ENCODE data around the gene SALL3. TPM values are rescaled to one million over a fixed set of nuclear protein-coding genes. Genes with fewer than 3 reads are reported as not detected.

The SALL3 gene
- total RNA-seq, 1 donor from 2014 or later, result 23.4 TPM

DNA sequence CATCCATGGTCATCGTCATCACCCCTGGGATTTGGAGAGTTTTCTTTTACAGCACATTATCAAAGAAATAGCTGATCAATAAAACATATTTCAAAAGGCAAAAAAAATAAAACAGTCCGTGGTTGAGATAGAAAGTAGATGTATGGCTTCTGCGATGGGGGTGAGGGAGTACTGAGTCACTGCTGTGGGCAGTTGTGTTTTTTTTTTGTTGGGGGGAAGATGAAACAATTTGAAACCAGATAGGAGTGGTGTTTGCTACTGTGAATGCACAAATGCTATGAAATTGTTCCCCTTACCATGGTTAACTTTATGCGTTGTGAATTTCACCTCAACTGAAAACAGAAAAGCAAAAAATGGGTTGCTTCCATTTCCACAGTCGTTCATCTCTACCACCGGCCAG is 11.9 kb upstream of the SALL3 start:
- Mint-ChIP-seq H3K27ac (ENCODE audit: unreplicated experiment) (no peak overlapping the region), H3K36me3 (ENCODE audit: unreplicated experiment) (peaks cover 23% of the 10 kb centered on the region), H3K27me3 (ENCODE audit: unreplicated experiment) (peaks cover 21% of the 10 kb centered on the region), H3K9me3 (ENCODE audit: unreplicated experiment) (peaks cover 5% of the 10 kb centered on the region), H3K4me1 (ENCODE audit: low read depth, unreplicated experiment) (no peaks in the 10 kb centered on the region), H3K4me3 (ENCODE audit: unreplicated experiment) (no peak overlapping the region)
- TF ChIP-seq, protein P1, sequence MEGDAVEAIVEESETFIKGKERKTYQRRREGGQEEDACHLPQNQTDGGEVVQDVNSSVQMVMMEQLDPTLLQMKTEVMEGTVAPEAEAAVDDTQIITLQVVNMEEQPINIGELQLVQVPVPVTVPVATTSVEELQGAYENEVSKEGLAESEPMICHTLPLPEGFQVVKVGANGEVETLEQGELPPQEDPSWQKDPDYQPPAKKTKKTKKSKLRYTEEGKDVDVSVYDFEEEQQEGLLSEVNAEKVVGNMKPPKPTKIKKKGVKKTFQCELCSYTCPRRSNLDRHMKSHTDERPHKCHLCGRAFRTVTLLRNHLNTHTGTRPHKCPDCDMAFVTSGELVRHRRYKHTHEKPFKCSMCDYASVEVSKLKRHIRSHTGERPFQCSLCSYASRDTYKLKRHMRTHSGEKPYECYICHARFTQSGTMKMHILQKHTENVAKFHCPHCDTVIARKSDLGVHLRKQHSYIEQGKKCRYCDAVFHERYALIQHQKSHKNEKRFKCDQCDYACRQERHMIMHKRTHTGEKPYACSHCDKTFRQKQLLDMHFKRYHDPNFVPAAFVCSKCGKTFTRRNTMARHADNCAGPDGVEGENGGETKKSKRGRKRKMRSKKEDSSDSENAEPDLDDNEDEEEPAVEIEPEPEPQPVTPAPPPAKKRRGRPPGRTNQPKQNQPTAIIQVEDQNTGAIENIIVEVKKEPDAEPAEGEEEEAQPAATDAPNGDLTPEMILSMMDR (IDR thresholded peaks at IDR 0.05; ENCODE audit: partially characterized antibody, unreplicated experiment), result no peak
- DNase-seq, result no peak

DNA sequence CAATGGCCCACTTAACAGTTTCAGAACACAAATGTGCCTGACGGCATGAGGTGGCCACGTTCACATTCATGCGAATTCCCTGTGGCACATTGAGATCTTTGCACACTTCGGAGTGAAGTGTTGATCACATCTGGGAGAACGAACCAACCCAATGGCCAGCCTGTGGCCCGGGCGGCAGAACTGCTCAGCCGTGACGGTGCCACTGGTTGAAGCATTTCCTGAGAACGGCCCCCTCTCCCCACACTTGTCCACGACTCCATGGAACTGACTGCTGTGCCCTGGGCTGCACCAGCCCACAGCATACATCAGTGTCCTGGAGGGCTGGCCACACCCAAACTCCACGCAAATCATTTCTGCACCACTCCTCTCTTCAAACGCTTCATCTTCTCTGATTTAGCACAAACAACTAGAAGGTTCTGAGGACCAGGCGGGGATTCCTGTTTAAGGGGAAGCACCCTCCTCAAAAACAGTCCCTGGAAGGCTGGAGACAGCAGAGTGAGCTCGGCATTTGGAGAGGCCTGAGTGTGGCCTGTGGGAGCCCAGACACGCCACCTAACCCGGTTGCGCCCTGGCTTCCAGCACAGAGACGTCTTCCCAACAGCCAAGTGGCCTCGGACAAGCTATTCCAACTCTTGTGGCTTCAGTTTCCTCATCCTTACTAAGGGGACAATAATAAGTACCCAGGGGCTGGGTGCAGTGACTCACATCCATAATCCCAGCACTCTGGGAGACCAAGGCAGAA is 9.9 kb upstream of the SALL3 start:
- DNase-seq, result no peak
- no peak overlapping the region for H3K27ac Mint-ChIP-seq (ENCODE audit: unreplicated experiment)
- peaks cover 22% of the 10 kb centered on the region for H3K27me3 Mint-ChIP-seq (ENCODE audit: unreplicated experiment)
- peaks cover 5% of the 10 kb centered on the region for H3K9me3 Mint-ChIP-seq (ENCODE audit: unreplicated experiment)
- H3K4me1 Mint-ChIP-seq (ENCODE audit: low read depth, unreplicated experiment), result peaks cover under 1% of the 10 kb centered on the region
- peaks cover 15% of the 10 kb centered on the region for H3K36me3 Mint-ChIP-seq (ENCODE audit: unreplicated experiment)
- TF ChIP-seq, protein P1 (IDR thresholded peaks at IDR 0.05; ENCODE audit: partially characterized antibody, unreplicated experiment), result no peak
- H3K4me3 Mint-ChIP-seq (ENCODE audit: unreplicated experiment), result no peak overlapping the region

DNA sequence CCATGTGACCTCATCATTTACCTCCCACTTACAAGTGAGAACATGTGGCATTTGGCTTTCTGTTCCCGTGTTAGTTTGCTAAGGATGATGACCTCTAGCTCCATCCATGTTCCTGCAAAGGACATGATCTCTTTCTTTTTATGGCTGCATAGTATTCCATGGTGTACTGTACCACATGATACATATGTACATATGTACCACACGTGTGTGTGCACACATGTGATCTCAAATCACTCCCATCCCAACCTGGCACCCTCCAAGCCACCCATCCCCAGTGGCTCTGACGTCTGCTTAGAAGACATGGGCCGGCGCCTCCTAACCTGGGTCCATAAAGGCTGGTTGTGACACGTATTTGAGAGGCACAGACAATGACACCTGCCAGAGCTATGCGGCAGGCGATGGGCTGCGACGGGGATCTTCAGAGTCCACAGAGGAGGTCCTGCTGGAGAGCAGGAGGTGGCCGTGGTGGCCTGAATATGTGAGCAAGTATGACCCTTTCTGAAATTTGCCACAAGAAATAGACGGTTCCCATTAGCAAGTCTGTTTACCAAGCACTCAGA is 8.8 kb upstream of the SALL3 start:
- Mint-ChIP-seq H3K27ac (ENCODE audit: unreplicated experiment) (no peak overlapping the region), H3K4me3 (ENCODE audit: unreplicated experiment) (no peak overlapping the region), H3K4me1 (ENCODE audit: low read depth, unreplicated experiment) (peaks cover 9% of the 10 kb centered on the region), H3K9me3 (ENCODE audit: unreplicated experiment) (peaks cover 5% of the 10 kb centered on the region), H3K36me3 (ENCODE audit: unreplicated experiment) (peaks cover 15% of the 10 kb centered on the region), H3K27me3 (ENCODE audit: unreplicated experiment) (peaks cover 28% of the 10 kb centered on the region)
- DNase-seq, result no peak
- TF ChIP-seq, protein P1 (IDR thresholded peaks at IDR 0.05; ENCODE audit: partially characterized antibody, unreplicated experiment), result no peak

DNA sequence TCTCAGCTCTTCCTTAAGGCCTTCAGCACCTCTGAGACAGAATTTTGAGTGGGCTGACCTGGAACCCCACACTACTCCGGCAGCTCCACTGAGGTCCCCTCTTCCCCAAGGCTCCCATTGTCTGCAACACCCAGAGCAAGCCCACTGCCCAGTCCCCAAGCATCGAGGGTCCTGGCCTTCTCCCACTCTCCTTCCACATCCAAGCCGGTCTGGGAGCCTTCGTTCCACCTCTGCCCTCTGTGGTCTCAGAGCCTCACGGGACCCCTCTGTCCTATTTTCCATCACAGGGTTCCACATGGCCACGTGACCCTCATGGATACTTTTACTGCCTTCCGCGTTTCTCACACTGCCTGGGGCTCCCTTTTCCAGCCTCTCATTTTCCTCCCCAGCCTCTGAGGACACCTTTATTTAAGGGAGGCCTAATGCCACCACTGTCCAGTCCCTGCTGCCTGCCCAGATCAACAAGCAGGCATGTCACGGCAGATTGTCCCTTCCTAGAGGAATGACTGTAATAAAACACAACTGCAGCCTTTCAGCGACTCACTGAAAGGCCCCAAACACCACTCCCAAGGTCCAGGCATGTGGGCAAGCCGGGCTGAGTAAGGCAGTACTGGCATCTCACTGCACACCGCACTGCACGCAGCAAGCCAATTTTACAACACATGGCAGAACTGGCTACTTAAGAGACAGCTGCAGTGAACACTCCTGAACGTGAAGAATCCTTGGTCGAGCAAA is 7.9 kb upstream of the SALL3 start:
- Mint-ChIP-seq H3K27me3 (ENCODE audit: unreplicated experiment) (peaks cover 30% of the 10 kb centered on the region), H3K4me1 (ENCODE audit: low read depth, unreplicated experiment) (peaks cover 9% of the 10 kb centered on the region), H3K4me3 (ENCODE audit: unreplicated experiment) (no peak overlapping the region), H3K9me3 (ENCODE audit: unreplicated experiment) (peaks cover 5% of the 10 kb centered on the region), H3K27ac (ENCODE audit: unreplicated experiment) (no peak overlapping the region), H3K36me3 (ENCODE audit: unreplicated experiment) (peaks cover 15% of the 10 kb centered on the region)
- TF ChIP-seq, protein P1 (IDR thresholded peaks at IDR 0.05; ENCODE audit: partially characterized antibody, unreplicated experiment), result no peak
- no peak for DNase-seq
